Endothelial cell (in vitro differentiated cells): ENCODE measurements around the gene SNN. TPM values are rescaled to one million over a fixed set of nuclear protein-coding genes. Genes with fewer than 3 reads are reported as not detected.

Experiments used
- DNase-seq: peaks from one replicate; pipeline ENCODE4 v3.0.0; 2021; ENCODE audit warnings: low spot score
- H3K27ac Mint-ChIP-seq: one replicate; pipeline ENCODE4 v1.8.0; 2021; ENCODE audit warnings: mixed read lengths, inconsistent platforms; ENCODE audit not compliant: unreplicated experiment
- H3K27me3 Mint-ChIP-seq: one replicate; pipeline ENCODE4 v1.8.0; 2021; ENCODE audit warnings: mild to moderate bottlenecking, moderate library complexity, mixed read lengths, inconsistent platforms; ENCODE audit not compliant: unreplicated experiment
- H3K36me3 Mint-ChIP-seq: one replicate; pipeline ENCODE4 v1.8.0; 2021; ENCODE audit warnings: mild to moderate bottlenecking, low read depth, mixed read lengths, inconsistent platforms; ENCODE audit not compliant: unreplicated experiment
- H3K4me1 Mint-ChIP-seq: one replicate; pipeline ENCODE4 v1.8.0; 2021; ENCODE audit warnings: mild to moderate bottlenecking, mixed read lengths, inconsistent platforms; ENCODE audit not compliant: unreplicated experiment
- H3K4me3 Mint-ChIP-seq: one replicate; pipeline ENCODE4 v1.8.0; 2021; ENCODE audit warnings: mild to moderate bottlenecking, mixed read lengths, inconsistent platforms; ENCODE audit not compliant: unreplicated experiment
- H3K9me3 Mint-ChIP-seq: one replicate; pipeline ENCODE4 v1.8.0; 2021; ENCODE audit warnings: mixed read lengths, inconsistent platforms; ENCODE audit not compliant: unreplicated experiment
- CTCF ChIP-seq: fragments of 200-600 bp; sonication (generic); IDR thresholded peaks from one replicate; pipeline ENCODE4 v1.5.0; 2021; ENCODE audit warnings: antibody characterized with exemption; ENCODE audit not compliant: unreplicated experiment
- total RNA-seq: library from RNA; stranded (reverse); fragmentation: NEBNext Ultra II Directional; extraction: Animal tissue kit (Norgen Biotek cat#: 25700); gene quantifications from one replicate; pipeline ENCODE4 v1.2.1, GENCODE V29; 2021; ENCODE audit not compliant: unreplicated experiment

Gene SNN
- total RNA-seq, 1 donor from 2014 or later, result 163 TPM

DNA sequence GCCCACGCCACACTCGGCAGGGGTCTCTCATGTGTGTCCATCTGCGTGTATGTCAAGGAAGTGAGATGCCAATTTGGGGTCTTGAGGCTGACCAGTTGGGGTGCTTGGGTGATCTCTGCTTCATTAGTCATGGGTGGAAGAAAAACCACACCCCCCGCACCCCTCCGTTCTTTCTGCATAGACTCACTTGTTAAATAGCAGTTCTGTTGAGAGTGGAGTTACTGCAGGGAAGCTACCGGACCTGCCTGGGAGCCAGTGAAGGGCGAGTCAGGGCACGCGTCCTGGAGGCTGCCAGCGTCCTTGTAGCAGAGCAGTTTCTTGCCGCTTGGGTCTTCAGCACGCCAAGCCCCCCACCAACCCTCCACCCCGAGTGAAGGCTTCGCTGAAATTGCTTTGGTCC, 8.5 kb downstream of the SNN start:
- Mint-ChIP-seq H3K36me3 (peaks cover 24% of the 10 kb centered on the region), H3K4me1 (peaks cover 53% of the 10 kb centered on the region), H3K4me3 (peak overlapping the region; percentile 70), H3K27ac (peak overlapping the region; percentile 67), H3K9me3 (no peaks in the 10 kb centered on the region), H3K27me3 (peaks cover 29% of the 10 kb centered on the region)
- DNase-seq, result no peak
- TF ChIP-seq CTCF, result no peak

- H3K4me3 Mint-ChIP-seq, result peak overlapping the region; percentile 78
- no peaks in the 10 kb centered on the region for H3K9me3 Mint-ChIP-seq
These were observed 9.2 kb downstream of the SNN start for GRCh38 chr16:11677451-11677951.

GRCh38 chr16:11677959-11678881, 10.0 kb downstream of the SNN start:
- no peak for TF ChIP-seq CTCF
- no peak for DNase-seq
- H3K4me3 Mint-ChIP-seq, result peak overlapping the region; percentile 78
- H3K27me3 Mint-ChIP-seq, result peaks cover 19% of the 10 kb centered on the region
- H3K4me1 Mint-ChIP-seq, result peaks cover 40% of the 10 kb centered on the region
- peaks cover 24% of the 10 kb centered on the region for H3K36me3 Mint-ChIP-seq
- H3K9me3 Mint-ChIP-seq, result no peaks in the 10 kb centered on the region
- H3K27ac Mint-ChIP-seq, result no peak overlapping the region

More at GRCh38 chr16:11677451-11677951, 9.2 kb downstream of the SNN start:
- H3K4me1 Mint-ChIP-seq, result peaks cover 47% of the 10 kb centered on the region
- H3K27ac Mint-ChIP-seq, result peak overlapping the region; percentile 84
- no peak for DNase-seq
- H3K27me3 Mint-ChIP-seq, result peaks cover 23% of the 10 kb centered on the region
- TF ChIP-seq CTCF, result no peak
- peaks cover 24% of the 10 kb centered on the region for H3K36me3 Mint-ChIP-seq

- H3K36me3 Mint-ChIP-seq, result peaks cover 30% of the 10 kb centered on the region
- no peak overlapping the region for H3K27ac Mint-ChIP-seq
These were observed 11.0 kb downstream of the SNN start for GRCh38 chr16:11679250-11679649.

More at GRCh38 chr16:11679250-11679649, 11.0 kb downstream of the SNN start:
- Mint-ChIP-seq H3K27me3 (peaks cover 19% of the 10 kb centered on the region), H3K4me1 (peaks cover 31% of the 10 kb centered on the region), H3K4me3 (no peak overlapping the region), H3K9me3 (no peaks in the 10 kb centered on the region)
- TF ChIP-seq CTCF, result no peak
- no peak for DNase-seq
